HEK293 (cell line): ENCODE data around the gene EQTN.

Experiments used
- CTCF ChIA-PET: fragments of 350-600 bp; formaldehyde crosslinking; extraction: SDS; loops from one replicate; lab custom pipeline; 2021; ENCODE audit warnings: antibody characterized with exemption; lab: Yijun Ruan, JAX
- POLR2A ChIA-PET: fragments of 300-600 bp; formaldehyde crosslinking; extraction: SDS; loops from one replicate; lab custom pipeline; 2020; ENCODE audit warnings: antibody characterized with exemption, inconsistent platforms; lab: Yijun Ruan, JAX
- H3K27ac ChIP-seq: fragments of 200-500 bp; sonication (Bioruptor generic); 2 replicates; pipeline ENCODE4 v1.5.1; 2014; ENCODE audit warnings: low read depth, low read length, control low read depth, inconsistent platforms; ENCODE audit errors: extremely low read depth
- H3K36me3 ChIP-seq, 2 experiments: fragments of 200-500 bp in 1 of 2; sonication (Bioruptor generic) in 1 of 2; 1 replicate in 1 of 2; 2 replicates in 1 of 2; pipeline ENCODE4 v1.5.1; 2014 to 2017; ENCODE audit warnings: inconsistent platforms in 2 of 2, low read length in 2 of 2; ENCODE audit not compliant: control insufficient read depth in 2 of 2, insufficient read depth in 1 of 2
- H3K4me1 ChIP-seq: fragments of 200-500 bp; sonication (Bioruptor generic); 2 replicates; pipeline ENCODE4 v1.5.1; 2014; ENCODE audit warnings: mild to moderate bottlenecking, low read length, inconsistent platforms; ENCODE audit not compliant: control insufficient read depth, insufficient read depth
- H3K4me3 ChIP-seq: 2 replicates; pipeline ENCODE4 v1.5.1; 2011; ENCODE audit warnings: low read depth, mild to moderate bottlenecking, control low read depth, low read length, moderate library complexity
- H3K9me3 ChIP-seq: fragments of 200-500 bp; sonication (Bioruptor generic); 2 replicates; pipeline ENCODE4 v1.5.1; 2014; ENCODE audit warnings: low read depth, low read length, inconsistent platforms; ENCODE audit not compliant: control insufficient read depth, insufficient read depth
- BCL6B ChIP-seq: fragments of 450-650 bp; formaldehyde crosslinking; IDR thresholded peaks from 2 replicates; pipeline ENCODE4 v1.5.1; 2017; ENCODE audit warnings: missing biosample characterization, missing genetic modification characterization
- CTCF ChIP-seq: fragments of 450-650 bp; formaldehyde crosslinking; IDR thresholded peaks from 2 replicates; pipeline ENCODE4 v1.5.1; 2016; ENCODE audit warnings: missing biosample characterization, missing genetic modification characterization
- HIC1 ChIP-seq: fragments of 450-650 bp; formaldehyde crosslinking; IDR thresholded peaks from 2 replicates; pipeline ENCODE4 v1.5.1; 2016; ENCODE audit warnings: missing biosample characterization, missing genetic modification characterization
- KLF8 ChIP-seq: fragments of 450-650 bp; formaldehyde crosslinking; IDR thresholded peaks from 2 replicates; pipeline ENCODE4 v1.5.1; 2016; ENCODE audit warnings: missing biosample characterization, missing genetic modification characterization
- REST ChIP-seq: fragments of 450-650 bp; formaldehyde crosslinking; IDR thresholded peaks from 2 replicates; pipeline ENCODE4 v1.5.1; 2016; ENCODE audit warnings: missing biosample characterization, missing genetic modification characterization
- ZBTB10 ChIP-seq: fragments of 450-650 bp; formaldehyde crosslinking; IDR thresholded peaks from 2 replicates; pipeline ENCODE4 v1.5.1; 2016; ENCODE audit warnings: missing biosample characterization, missing genetic modification characterization
- ZBTB6 ChIP-seq: fragments of 450-650 bp; formaldehyde crosslinking; IDR thresholded peaks from 2 replicates; pipeline ENCODE4 v1.5.1; 2017; ENCODE audit warnings: missing biosample characterization, missing genetic modification characterization
- ZFP69B ChIP-seq: fragments of 450-650 bp; formaldehyde crosslinking; IDR thresholded peaks from 2 replicates; pipeline ENCODE4 v1.5.1; 2016; ENCODE audit warnings: missing biosample characterization, missing genetic modification characterization
- ZNF221 ChIP-seq: fragments of 450-650 bp; formaldehyde crosslinking; IDR thresholded peaks from 2 replicates; pipeline ENCODE4 v1.5.1; 2017; ENCODE audit warnings: missing biosample characterization, missing genetic modification characterization, borderline replicate concordance
- ZNF341 ChIP-seq: fragments of 450-650 bp; formaldehyde crosslinking; IDR thresholded peaks from 2 replicates; pipeline ENCODE4; 2016; ENCODE audit warnings: low read depth, missing biosample characterization, missing genetic modification characterization
- ZNF521 ChIP-seq: fragments of 450-650 bp; formaldehyde crosslinking; IDR thresholded peaks from 2 replicates; pipeline ENCODE4 v1.5.1; 2017; ENCODE audit warnings: missing biosample characterization, mild to moderate bottlenecking, missing genetic modification characterization
- ZNF558 ChIP-seq: fragments of 450-650 bp; formaldehyde crosslinking; IDR thresholded peaks from 2 replicates; pipeline ENCODE4 v1.5.1; 2016; ENCODE audit warnings: missing biosample characterization, missing genetic modification characterization
- ZNF585B ChIP-seq: fragments of 450-650 bp; formaldehyde crosslinking; IDR thresholded peaks from 2 replicates; pipeline ENCODE4 v1.5.1; 2016; ENCODE audit warnings: missing biosample characterization, missing genetic modification characterization
- ZNF610 ChIP-seq: fragments of 450-650 bp; formaldehyde crosslinking; IDR thresholded peaks from 2 replicates; pipeline ENCODE4 v1.5.1; 2016; ENCODE audit warnings: missing biosample characterization, missing genetic modification characterization, borderline replicate concordance
- ZNF623 ChIP-seq: fragments of 450-650 bp; formaldehyde crosslinking; IDR thresholded peaks from 2 replicates; pipeline ENCODE4 v1.5.1; 2016; ENCODE audit warnings: missing biosample characterization, missing genetic modification characterization
- ZNF624 ChIP-seq: fragments of 450-650 bp; formaldehyde crosslinking; IDR thresholded peaks from 2 replicates; pipeline ENCODE4 v1.5.1; 2017; ENCODE audit warnings: missing biosample characterization, missing genetic modification characterization
- ZNF707 ChIP-seq: fragments of 450-650 bp; formaldehyde crosslinking; IDR thresholded peaks from 2 replicates; pipeline ENCODE4 v1.5.1; 2016; ENCODE audit warnings: missing biosample characterization, missing genetic modification characterization
- ZNF777 ChIP-seq: fragments of 450-650 bp; formaldehyde crosslinking; IDR thresholded peaks from 2 replicates; pipeline ENCODE4 v1.5.1; 2017; ENCODE audit warnings: missing biosample characterization, missing genetic modification characterization, borderline replicate concordance
- ZNF837 ChIP-seq: fragments of 450-650 bp; formaldehyde crosslinking; IDR thresholded peaks from 2 replicates; pipeline ENCODE4 v1.5.1; 2016; ENCODE audit warnings: missing biosample characterization, missing genetic modification characterization
- TF ChIP-seq, protein P1 (sequence below): fragments of 450-650 bp; formaldehyde crosslinking; IDR thresholded peaks from 2 replicates; pipeline ENCODE4 v1.5.1; 2016; ENCODE audit warnings: missing biosample characterization, missing genetic modification characterization

Gene EQTN

DNA sequence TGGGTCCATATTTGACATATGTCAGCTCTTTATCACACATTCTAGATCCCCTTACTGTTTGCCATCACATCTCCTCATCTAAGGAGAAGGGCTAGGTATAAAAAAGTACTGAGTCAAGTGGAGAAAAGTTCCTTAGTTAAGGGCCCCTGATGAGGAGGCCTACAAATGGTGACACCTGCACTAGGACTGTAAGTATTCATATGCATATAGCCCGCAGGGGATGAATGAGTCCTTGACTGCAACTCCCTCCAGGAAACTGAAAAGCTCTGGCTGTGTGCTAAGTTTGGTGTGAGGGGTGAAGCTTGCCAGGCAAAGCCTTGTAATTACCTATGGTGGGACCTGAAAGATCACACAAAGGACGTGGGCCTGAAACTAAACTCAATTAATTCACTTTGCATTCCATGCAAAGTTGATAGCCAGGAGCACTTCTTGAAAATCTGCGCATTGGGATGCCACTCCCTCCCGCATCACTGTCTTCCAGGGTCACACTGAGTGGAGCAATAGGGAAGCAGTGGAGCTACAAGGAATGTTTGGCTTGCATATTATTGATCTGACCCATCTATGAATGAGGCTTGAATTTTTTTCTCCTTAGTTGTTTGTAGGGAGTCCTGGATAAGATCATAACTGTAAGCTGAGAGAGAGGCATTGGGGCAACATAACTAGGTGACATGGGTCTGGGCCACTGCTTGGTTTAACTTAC lies 11.9 kb upstream of the EQTN start:
- no peaks in the 10 kb centered on the region for H3K36me3 ChIP-seq
- ChIA-PET POLR2A (no interaction called here), CTCF (no interaction called here)
- TF ChIP-seq REST (tag by site-specific recombination) (no peak), BCL6B (tag by site-specific recombination) (no peak), ZNF521 (tag by site-specific recombination) (no peak), ZBTB10 (no peak), ZNF707 (tag by site-specific recombination) (no peak), ZNF221 (no peak), ZBTB6 (tag by site-specific recombination) (no peak), ZNF585B (tag by site-specific recombination) (no peak), ZNF624 (tag by site-specific recombination) (no peak), ZNF837 (tag by site-specific recombination) (no peak), ZNF623 (no peak), KLF8 (tag by site-specific recombination) (no peak)
- TF ChIP-seq, protein P1, sequence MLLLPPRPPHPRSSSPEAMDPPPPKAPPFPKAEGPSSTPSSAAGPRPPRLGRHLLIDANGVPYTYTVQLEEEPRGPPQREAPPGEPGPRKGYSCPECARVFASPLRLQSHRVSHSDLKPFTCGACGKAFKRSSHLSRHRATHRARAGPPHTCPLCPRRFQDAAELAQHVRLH (tag by site-specific recombination), result no peak
- H3K9me3 ChIP-seq, result no peaks in the 10 kb centered on the region
- no peak overlapping the region for H3K4me3 ChIP-seq
- no peaks in the 10 kb centered on the region for H3K4me1 ChIP-seq
- no peak overlapping the region for H3K27ac ChIP-seq

DNA sequence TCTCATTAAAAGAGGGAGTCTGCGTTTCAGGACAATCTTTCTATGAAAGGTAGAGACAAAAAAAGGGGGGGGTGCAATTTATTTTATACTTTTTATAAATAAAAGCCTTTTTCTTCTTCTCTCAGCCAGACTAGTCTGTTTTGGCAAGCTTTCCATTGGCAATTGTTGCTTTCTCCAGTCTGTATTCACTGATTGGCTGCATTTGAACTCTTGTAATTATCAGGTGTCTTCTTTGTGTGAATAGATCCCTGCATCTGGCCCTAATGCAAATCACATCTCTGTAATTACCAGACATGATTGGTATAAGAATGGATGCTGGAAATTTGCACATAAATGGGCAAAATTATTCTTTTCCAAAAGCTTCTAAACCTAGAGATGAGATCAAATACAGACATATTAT lies 7.6 kb upstream of the EQTN start:
- H3K4me3 ChIP-seq, result no peak overlapping the region
- H3K9me3 ChIP-seq, result no peaks in the 10 kb centered on the region
- ChIA-PET POLR2A (no interaction called here), CTCF (interaction anchor here (1.1 to 1.7 kb wide), 3 partner anchors 27 to 272 kb away, joined by 3 to 4 read pairs (median 3); no protein-coding TSS in a partner anchor)
- H3K36me3 ChIP-seq, result no peaks in the 10 kb centered on the region
- H3K4me1 ChIP-seq, result no peaks in the 10 kb centered on the region
- H3K27ac ChIP-seq, result no peak overlapping the region
- no peak for TF ChIP-seq ZNF558
- TF ChIP-seq ZFP69B, result no peak
- TF ChIP-seq ZNF610 (tag by site-specific recombination), result no peak
- TF ChIP-seq CTCF, result no peak
- TF ChIP-seq ZNF341, result no peak
- no peak for TF ChIP-seq ZNF777 (tag by site-specific recombination)
- no peak for TF ChIP-seq HIC1 (tag by site-specific recombination)
